AG09309 (cell line): ENCODE data around the gene RALGAPB.
A peak's percentile ranks its signal among the peaks of the same experiment; 100 is the strongest.

Experiments
- DNase-seq: peaks from one replicate; pipeline ENCODE4 v3.0.0-alpha.2; 2010; ENCODE audit warnings: low read depth
- H3K4me3 ChIP-seq: 2 replicates; pipeline ENCODE4 v1.5.1; 2011; ENCODE audit warnings: mild to moderate bottlenecking, low read depth, low read length, moderate library complexity; ENCODE audit not compliant: control insufficient read depth
- TF ChIP-seq, protein P1 (sequence below): IDR thresholded peaks from 2 replicates; pipeline ENCODE4 v1.5.1; 2011; ENCODE audit warnings: mild to moderate bottlenecking, low read depth, low read length, inconsistent platforms; ENCODE audit not compliant: insufficient read depth, control insufficient read depth; ENCODE audit errors: missing control alignments

RALGAPB gene

DNA sequence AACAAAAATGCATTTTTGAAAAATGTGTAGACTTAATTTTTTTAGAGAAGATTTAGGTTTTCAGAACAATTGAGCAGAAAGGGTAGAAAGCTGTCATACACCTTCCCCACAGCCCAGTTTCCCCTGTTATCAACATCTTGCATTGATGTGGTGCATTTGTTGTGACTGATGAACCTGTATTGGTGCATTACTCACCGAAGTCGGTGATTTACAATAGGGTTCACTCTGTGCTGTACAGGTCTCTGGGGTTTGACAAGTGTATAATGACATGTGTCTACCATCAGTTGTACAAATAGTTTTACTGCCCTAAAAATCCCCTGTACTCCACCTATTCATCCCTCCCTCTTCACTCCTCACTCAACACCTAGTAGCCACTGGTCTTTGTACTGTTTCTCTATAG is 84.5 kb downstream of the RALGAPB start:
- TF ChIP-seq, protein P1, sequence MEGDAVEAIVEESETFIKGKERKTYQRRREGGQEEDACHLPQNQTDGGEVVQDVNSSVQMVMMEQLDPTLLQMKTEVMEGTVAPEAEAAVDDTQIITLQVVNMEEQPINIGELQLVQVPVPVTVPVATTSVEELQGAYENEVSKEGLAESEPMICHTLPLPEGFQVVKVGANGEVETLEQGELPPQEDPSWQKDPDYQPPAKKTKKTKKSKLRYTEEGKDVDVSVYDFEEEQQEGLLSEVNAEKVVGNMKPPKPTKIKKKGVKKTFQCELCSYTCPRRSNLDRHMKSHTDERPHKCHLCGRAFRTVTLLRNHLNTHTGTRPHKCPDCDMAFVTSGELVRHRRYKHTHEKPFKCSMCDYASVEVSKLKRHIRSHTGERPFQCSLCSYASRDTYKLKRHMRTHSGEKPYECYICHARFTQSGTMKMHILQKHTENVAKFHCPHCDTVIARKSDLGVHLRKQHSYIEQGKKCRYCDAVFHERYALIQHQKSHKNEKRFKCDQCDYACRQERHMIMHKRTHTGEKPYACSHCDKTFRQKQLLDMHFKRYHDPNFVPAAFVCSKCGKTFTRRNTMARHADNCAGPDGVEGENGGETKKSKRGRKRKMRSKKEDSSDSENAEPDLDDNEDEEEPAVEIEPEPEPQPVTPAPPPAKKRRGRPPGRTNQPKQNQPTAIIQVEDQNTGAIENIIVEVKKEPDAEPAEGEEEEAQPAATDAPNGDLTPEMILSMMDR, result no peak
- DNase-seq, result no peak

GRCh38 chr20:38558596-38559360 is 86.1 kb downstream of the RALGAPB start:
- TF ChIP-seq, protein P1, result no peak
- no peak overlapping the region for H3K4me3 ChIP-seq
- DNase-seq, result no peak

More for the DNA sequence above, 84.5 kb downstream of the RALGAPB start:
- H3K4me3 ChIP-seq, result no peak overlapping the region

- TF ChIP-seq, protein P1, result no peak
- peak; percentile 21 for DNase-seq
- H3K4me3 ChIP-seq, result no peak overlapping the region
Measured at GRCh38 chr20:38559764-38560163, 87.1 kb downstream of the RALGAPB start.

DNA sequence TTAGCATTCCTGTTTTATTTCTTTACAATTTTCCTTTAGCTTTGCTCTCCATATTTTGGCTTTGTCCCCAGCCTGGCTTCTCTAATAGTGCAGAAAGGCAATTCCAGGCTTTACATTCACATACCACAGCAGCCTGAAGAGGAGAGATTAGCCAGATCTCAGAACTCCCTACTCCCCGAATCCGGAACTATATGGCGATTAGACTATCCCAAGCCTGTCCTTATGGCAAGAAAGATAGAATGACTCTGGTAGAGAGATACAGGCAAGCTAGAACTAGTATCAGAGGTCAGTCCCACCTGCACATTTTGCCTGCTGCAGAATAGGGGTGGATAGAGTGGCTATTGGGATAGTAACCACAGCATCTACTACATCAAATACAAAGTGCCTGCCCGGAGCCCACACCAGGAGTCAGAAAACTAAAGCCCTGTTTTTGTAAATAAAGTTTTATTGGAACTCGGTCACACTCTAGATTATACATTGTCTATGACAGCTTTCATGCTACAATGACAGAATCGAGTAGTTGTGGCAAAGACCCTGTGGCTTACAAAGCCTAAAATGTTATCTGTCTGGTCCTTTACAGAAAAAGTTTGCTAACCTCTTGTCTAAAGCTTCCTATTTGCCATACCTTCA is 91.3 kb downstream of the RALGAPB start:
- H3K4me3 ChIP-seq, result no peak overlapping the region
- TF ChIP-seq, protein P1, result no peak
- no peak for DNase-seq

GRCh38 chr20:38564680-38565079 is 92.0 kb downstream of the RALGAPB start:
- DNase-seq, result no peak
- TF ChIP-seq, protein P1, result no peak
- H3K4me3 ChIP-seq, result no peak overlapping the region

- TF ChIP-seq, protein P1, result no peak
- H3K4me3 ChIP-seq, result no peak overlapping the region
- DNase-seq, result no peak
Measured at GRCh38 chr20:38566036-38566598, 93.5 kb downstream of the RALGAPB start.
